GM12878 (cell line): Measurements from ENCODE around the gene FHOD3. TPM values are rescaled to one million over a fixed set of nuclear protein-coding genes. Genes with fewer than 3 reads are reported as not detected.

ENCODE experiments used
- ATAC-seq: fragments of 200-7000 bp; cut with Tn5 transposase; 3 replicates; pipeline ENCODE4 v1.9.1; 2020; ENCODE audit warnings: mild to moderate bottlenecking, moderate library complexity
- BruUV-seq: library from RNA; stranded (reverse); fragments of 400-500 nt; replicated peaks from 2 replicates; lab custom pipeline; 2021; lab: Mats Ljungman, UMichigan
- CTCF ChIA-PET: fragments of 300-600 bp; sonication (Branson Sonifier 250); formaldehyde crosslinking; extraction: SDS; loops from one replicate; lab custom pipeline; 2021; ENCODE audit warnings: inconsistent platforms; lab: Yijun Ruan, JAX
- POLR2A ChIA-PET: fragments of 350-600 bp; formaldehyde crosslinking; extraction: SDS; loops from one replicate; lab custom pipeline; 2021; ENCODE audit warnings: inconsistent platforms; lab: Charles Lee
- RAD21 ChIA-PET: fragments of 300-600 bp; sonication (Branson Sonifier 250); formaldehyde crosslinking; loops from one replicate; lab custom pipeline; 2023; ENCODE audit warnings: antibody characterized with exemption; ENCODE audit not compliant: unreplicated experiment; lab: Charles Lee
- SMC1A ChIA-PET: fragments of 300-600 bp; sonication (Branson Sonifier 250); formaldehyde crosslinking; loops from one replicate; lab custom pipeline; 2023; ENCODE audit not compliant: unreplicated experiment, uncharacterized antibody; lab: Charles Lee
- DNase-seq: peaks from one replicate; pipeline ENCODE4 v3.0.0-alpha.2; 2011; ENCODE audit warnings: low read depth, low spot score
- FAIRE-seq: peaks from 3 replicates; lab custom pipeline; 2011; peaks lifted over from hg19 to GRCh38; lab: Jason Lieb, UNC
- H2AFZ ChIP-seq: 2 replicates; pipeline ENCODE4 v1.6.0; 2011; ENCODE audit warnings: low read depth, low read length, control low read depth; ENCODE audit not compliant: control insufficient read depth
- H3K27ac ChIP-seq: 2 replicates; pipeline ENCODE4 v1.5.1; 2011; ENCODE audit warnings: control low read depth; ENCODE audit not compliant: control insufficient read depth, insufficient read depth
- H3K27me3 ChIP-seq, 2 experiments: replicated peaks in 1 of 2; 2 replicates each; pipeline versions ENCODE4 v1.6.0 to v1.6.1; 2011; ENCODE audit warnings: low read length in 1 of 2; ENCODE audit not compliant: control insufficient read depth in 2 of 2, insufficient read depth in 2 of 2
- H3K36me3 ChIP-seq, 2 experiments: 2 replicates each; pipeline ENCODE4 v1.5.1; 2011; ENCODE audit warnings: low read length in 1 of 2; ENCODE audit not compliant: control insufficient read depth in 2 of 2, insufficient read depth in 2 of 2
- H3K4me1 ChIP-seq: 2 replicates; pipeline ENCODE4 v1.6.1; 2011; ENCODE audit warnings: mild to moderate bottlenecking, low read length, moderate library complexity, mixed read lengths; ENCODE audit not compliant: control insufficient read depth, insufficient read depth
- H3K4me2 ChIP-seq: 2 replicates; pipeline ENCODE4 v1.6.0; 2011; ENCODE audit warnings: control low read depth; ENCODE audit not compliant: control insufficient read depth, insufficient read depth
- H3K4me3 ChIP-seq: fragments of 200-600 bp; sonication (generic); 2 replicates; pipeline ENCODE4 v1.5.1; 2016
- H3K79me2 ChIP-seq: 2 replicates; pipeline ENCODE4 v1.6.0; 2011; ENCODE audit warnings: low read length; ENCODE audit not compliant: control insufficient read depth, insufficient read depth
- H3K9ac ChIP-seq: 2 replicates; pipeline ENCODE4 v1.8.0; 2011; ENCODE audit warnings: low read length, control low read depth, mixed read lengths; ENCODE audit not compliant: control insufficient read depth, insufficient read depth
- H3K9me3 ChIP-seq: replicated peaks from 3 replicates; pipeline ENCODE4 v1.5.1; 2011; ENCODE audit warnings: mild to moderate bottlenecking, low read length; ENCODE audit not compliant: control insufficient read depth, insufficient read depth
- H4K20me1 ChIP-seq: 2 replicates; pipeline ENCODE4 v1.6.0; 2011; ENCODE audit not compliant: control insufficient read depth, insufficient read depth
- BRCA1 ChIP-seq: IDR thresholded peaks from 2 replicates; pipeline ENCODE4 v1.6.1; 2011; ENCODE audit warnings: low read depth, low read length, improper control_type of control experiment
- CHD2 ChIP-seq: IDR thresholded peaks from 2 replicates; pipeline ENCODE4 v1.6.1; 2011; ENCODE audit warnings: low read depth, low read length, improper control_type of control experiment, borderline replicate concordance
- FOXK2 ChIP-seq: fragments of 450-650 bp; IDR thresholded peaks from 2 replicates; pipeline ENCODE4 v1.6.1; 2017; ENCODE audit warnings: mild to moderate bottlenecking, moderate library complexity
- IKZF2 ChIP-seq, 2 experiments: fragments of 450-650 bp; IDR thresholded peaks; 2 replicates each; pipeline ENCODE4 v1.6.1; 2017; ENCODE audit warnings: mild to moderate bottlenecking in 2 of 2, moderate library complexity in 2 of 2
- NFYB ChIP-seq: IDR thresholded peaks from 2 replicates; pipeline ENCODE4 v1.6.1; 2011; ENCODE audit warnings: low read depth, mild to moderate bottlenecking, low read length, improper control_type of control experiment, moderate library complexity; ENCODE audit not compliant: insufficient read depth
- NR2F1 ChIP-seq: fragments of 450-650 bp; conservative IDR thresholded peaks from 2 replicates; pipeline ENCODE4 v1.6.1; 2017; ENCODE audit warnings: mild to moderate bottlenecking
- RFX5 ChIP-seq: IDR thresholded peaks from 2 replicates; pipeline ENCODE4 v1.6.1; 2011; ENCODE audit warnings: low read depth, low read length, improper control_type of control experiment
- SPI1 ChIP-seq: IDR thresholded peaks from 2 replicates; pipeline ENCODE4 v1.6.1; 2011; ENCODE audit warnings: low read depth, mild to moderate bottlenecking, low read length, moderate library complexity, borderline replicate concordance; ENCODE audit not compliant: insufficient read depth
- ZZZ3 ChIP-seq: IDR thresholded peaks from 2 replicates; pipeline ENCODE4 v1.6.1; 2011; ENCODE audit warnings: low read depth; ENCODE audit not compliant: control insufficient read depth, insufficient read length
- WGBS: methylation state at CpG from one replicate; pipeline ENCODE4 v1.1.6; 2016; ENCODE audit warnings: low lambda C conversion rate; ENCODE audit not compliant: insufficient replicate concordance, insufficient coverage; ENCODE audit errors: missing lambda C conversion rate; 5-methylcytosine and 5-hydroxymethylcytosine counted together
- in situ Hi-C: fragments of 300-500 bp; cut with MboI; formaldehyde crosslinking; loops from 9 replicates; pipeline ENCODE4 v1.14.3; 2018; ENCODE audit warnings: mixed read lengths
- intact Hi-C: fragments of 100-400 bp; cut with micrococcal nuclease; formaldehyde crosslinking; loops from one replicate; pipeline ENCODE4 v1.14.2; 2022; ENCODE audit not compliant: unreplicated experiment
- polyA plus RNA-seq, 11 experiments: library from polyadenylated mRNA; depleted of rRNA in 4 of 11; unstranded in 6 of 11; stranded (reverse) in 5 of 11; fragments of >200 nt; fragmentation: Nextera tagmentation in 4 of 11; fragmentation: Illumina TruSeq in 1 of 11; extraction: Ambion mirVana in 4 of 11; extraction: Trizol in 1 of 11; gene quantifications; 1 replicate in 1 of 11; 2 replicates in 10 of 11; pipeline versions ENCODE4 v1.2.1 to v1.2.3, GENCODE V29; 2011 to 2016; ENCODE audit warnings: inconsistent platforms in 2 of 11, missing spikeins in 2 of 11, low read depth in 1 of 11
- total RNA-seq, 4 experiments: library from RNA; depleted of rRNA in 3 of 4; stranded (reverse); fragments of >200 nt in 3 of 4; fragmentation: Illumina TruSeq in 1 of 4; extraction: Trizol in 1 of 4; gene quantifications; 2 replicates each; pipeline versions ENCODE4 v1.2.1 to v1.2.3, GENCODE V29; 2013 to 2021

The FHOD3 gene
- total and polyA plus RNA-seq, 10 of the 15 experiments (the other 5 are each of a cell fraction or from before 2014, with no cell fraction given), result 0.77 to 26.7 (median 10.4) TPM

DNA sequence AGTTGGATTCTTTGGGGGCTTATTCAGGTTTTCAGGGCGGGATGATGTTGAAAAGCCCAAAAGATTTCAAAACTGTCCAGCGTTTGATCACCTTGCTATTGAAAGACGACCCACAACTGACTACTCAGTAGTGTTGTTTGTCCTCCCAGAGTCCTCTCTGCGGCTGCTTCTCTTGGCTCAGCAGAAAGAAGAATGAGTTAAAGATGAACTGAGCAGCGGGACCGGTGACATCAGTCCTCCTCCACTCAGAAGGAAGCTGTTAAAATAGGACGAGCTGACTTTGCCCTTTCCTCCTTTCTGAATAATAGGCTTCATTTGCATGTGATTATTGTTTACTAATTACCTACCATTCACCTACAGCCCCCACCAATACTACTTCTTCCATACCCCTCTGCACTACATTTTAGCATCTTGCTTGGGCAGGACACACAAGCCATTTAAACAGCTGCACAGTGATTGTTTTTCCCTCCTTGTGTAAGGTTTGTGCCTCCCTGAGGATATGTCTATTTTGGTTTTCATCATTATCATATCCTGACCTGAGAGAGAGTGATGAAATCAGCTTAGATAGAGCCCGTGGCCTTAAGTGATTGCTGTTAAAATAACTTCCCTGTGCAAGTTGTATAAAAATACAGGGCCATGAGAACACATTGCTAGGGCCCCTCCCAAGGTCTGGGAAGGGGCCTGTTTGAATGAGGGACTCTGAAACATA is 261.8 kb downstream of the FHOD3 start:
- no peak overlapping the region for H3K27ac ChIP-seq
- no peaks in the 10 kb centered on the region for H3K36me3 ChIP-seq
- no peaks in the 10 kb centered on the region for H3K27me3 ChIP-seq
- RAD21 ChIA-PET, result interaction anchor here (0.5 to 3.1 kb wide), 5 partner anchors 10 to 339 kb away, joined by 3 to 18 read pairs (median 4); no protein-coding TSS in a partner anchor
- no peaks in the 10 kb centered on the region for H3K9me3 ChIP-seq
- no peak overlapping the region for H3K4me2 ChIP-seq
- in situ Hi-C loops (no loop called here), intact Hi-C loops (no loop called here)
- no peaks in the 10 kb centered on the region for H4K20me1 ChIP-seq
- H2AFZ ChIP-seq, result no peak overlapping the region
- 32% methylated on average over 8 of the region's 8 CpGs for WGBS
- H3K9ac ChIP-seq, result no peak overlapping the region
- CTCF ChIA-PET, result interaction anchor here (0.6 to 7.3 kb wide), 4 partner anchors 12 to 256 kb away, joined by 3 to 50 read pairs (median 4); no protein-coding TSS in a partner anchor
- no peak overlapping the region for H3K4me3 ChIP-seq
- SMC1A ChIA-PET, result interaction anchor here (0.7 to 3.3 kb wide), 3 partner anchors 13 to 182 kb away, joined by 3 to 27 read pairs (median 4); no protein-coding TSS in a partner anchor
- 0 out of 2 replicates have a peak, but pooled peaks have one; percentile 10 for TF ChIP-seq BRCA1
- TF ChIP-seq IKZF2 (IDR thresholded peaks at IDR 0.05), result no peak
- TF ChIP-seq NFYB, result no peak
- ATAC-seq, result no peak
- no peaks in the 10 kb centered on the region for H3K4me1 ChIP-seq
- H3K79me2 ChIP-seq, result no peaks in the 10 kb centered on the region
- BruUV-seq, result no TSS peak
- no peak for FAIRE-seq
- POLR2A ChIA-PET, result interaction anchor here (1.0 kb wide), 1 partner anchor 15 kb away, joined by 3 read pairs; no protein-coding TSS in a partner anchor
- no peak for DNase-seq

DNA sequence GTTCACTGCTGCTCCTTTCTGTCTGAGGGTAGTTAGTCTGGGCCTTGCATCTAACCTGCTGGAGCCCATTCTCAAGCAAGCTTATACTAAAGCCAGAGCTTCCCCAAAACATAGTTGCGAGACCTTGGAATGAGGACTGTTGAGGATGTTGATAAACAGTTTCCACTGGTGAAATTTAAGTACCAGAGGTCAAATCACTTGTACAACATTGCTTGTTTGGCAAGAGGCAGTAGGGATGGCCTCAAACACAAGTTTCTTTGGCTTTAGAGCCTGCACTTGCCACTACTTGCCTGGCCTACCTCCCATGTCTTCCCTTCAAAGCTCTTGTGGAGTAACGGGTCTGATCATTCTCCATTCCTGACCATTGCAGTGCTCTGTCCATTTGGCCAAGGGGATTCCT is 262.7 kb downstream of the FHOD3 start:
- intact Hi-C loops (no loop called here), in situ Hi-C loops (no loop called here)
- H3K4me1 ChIP-seq, result no peaks in the 10 kb centered on the region
- no peaks in the 10 kb centered on the region for H4K20me1 ChIP-seq
- no peak overlapping the region for H3K9ac ChIP-seq
- no peaks in the 10 kb centered on the region for H3K36me3 ChIP-seq
- FAIRE-seq (no peak), DNase-seq (no peak), ATAC-seq (no peak)
- no peaks in the 10 kb centered on the region for H3K9me3 ChIP-seq
- BruUV-seq, result no TSS peak
- H3K27ac ChIP-seq, result no peak overlapping the region
- no peaks in the 10 kb centered on the region for H3K27me3 ChIP-seq
- peak overlapping the region; percentile 11; the same call in 1 of the 2 replicates for H2AFZ ChIP-seq
- ChIA-PET CTCF (interaction anchor here (1.2 to 7.3 kb wide), 3 partner anchors 12 to 277 kb away, joined by 3 to 50 read pairs (median 7); no protein-coding TSS in a partner anchor), POLR2A (interaction anchor here (0.7 to 0.8 kb wide), 2 partner anchors 27 to 74 kb away, joined by 4 to 5 read pairs; no protein-coding TSS in a partner anchor), SMC1A (interaction anchor here (0.7 to 3.3 kb wide), 6 partner anchors 12 to 182 kb away, joined by 3 to 27 read pairs (median 4); no protein-coding TSS in a partner anchor), RAD21 (interaction anchor here (0.5 to 3.1 kb wide), 8 partner anchors 9 to 340 kb away, joined by 3 to 18 read pairs (median 3); no protein-coding TSS in a partner anchor)
- TF ChIP-seq SPI1, result no peak
- TF ChIP-seq CHD2, result no peak
- TF ChIP-seq RFX5, result no peak
- no peak for TF ChIP-seq NR2F1
- no peak for TF ChIP-seq FOXK2
- TF ChIP-seq ZZZ3, result no peak
- no peaks in the 10 kb centered on the region for H3K79me2 ChIP-seq
- H3K4me2 ChIP-seq, result no peak overlapping the region
- 17% methylated on average over 2 of the region's 2 CpGs for WGBS
- H3K4me3 ChIP-seq, result no peak overlapping the region
